Measurements from ENCODE around the gene PSMA4. TPM values are rescaled to one million over a fixed set of nuclear protein-coding genes. Genes with fewer than 3 reads are reported as not detected.
"Not testable (repeated sequence)": the region's sequence is repeated elsewhere in the genome, so short reads cannot be mapped to it uniquely, and the experiment has no call there.

PSMA4 gene
- total RNA-seq: 70.6 TPM

DNA sequence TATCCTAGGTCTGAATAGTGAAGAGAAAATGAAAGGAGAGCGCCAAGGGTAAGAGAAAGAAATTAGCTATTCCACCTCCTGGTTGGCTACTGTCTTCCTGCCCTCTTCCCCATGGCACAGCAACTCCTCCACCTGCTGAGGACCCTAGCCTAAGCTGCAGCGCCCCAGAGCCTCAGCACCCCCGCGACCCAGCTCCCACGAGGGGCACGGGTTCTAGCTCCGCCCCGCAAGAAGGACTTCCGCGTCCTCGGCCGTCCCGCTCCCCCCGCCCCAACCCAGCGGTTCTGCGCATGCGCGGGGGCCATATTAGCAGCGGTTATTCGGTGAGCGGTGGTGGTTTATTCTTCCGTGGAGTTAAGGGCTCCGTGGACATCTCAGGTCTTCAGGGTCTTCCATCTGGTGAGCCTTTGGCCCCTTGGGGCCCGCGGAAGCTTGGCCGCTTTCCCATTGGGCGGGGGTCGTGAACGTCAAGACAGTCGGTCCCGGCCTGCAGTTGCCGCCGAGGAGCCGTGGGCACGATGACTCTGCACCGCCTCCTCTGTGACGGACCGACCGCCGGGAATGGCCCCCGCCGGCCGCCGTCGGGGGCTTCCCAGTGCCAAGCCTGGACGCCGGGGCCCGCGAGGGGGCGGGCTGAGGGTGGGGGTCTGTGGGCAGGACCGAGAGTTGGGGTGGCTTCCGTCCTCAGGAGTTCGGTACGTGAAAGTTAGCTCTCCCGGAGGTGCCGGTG lies at the start of gene PSMA4:
PSMA4 (plus strand) TSS at position 304 of the 730 bp plus-strand sequence. CDS start 1,484 bp downstream, outside the sequence.
- Histone ChIP-seq H3K9me3 (ENCODE audit: low read depth, low read length) (no peaks in the 10 kb centered on the region), H3K4me3 (ENCODE audit: low read length) (peak within 1 kb of the TSS; percentile 91), H3K4me1 (ENCODE audit: insufficient read depth, low read length) (peaks cover 27% of the 10 kb centered on the region), H3K27me3 (ENCODE audit: insufficient read depth, low read length) (no peaks in the 10 kb centered on the region)

DNA sequence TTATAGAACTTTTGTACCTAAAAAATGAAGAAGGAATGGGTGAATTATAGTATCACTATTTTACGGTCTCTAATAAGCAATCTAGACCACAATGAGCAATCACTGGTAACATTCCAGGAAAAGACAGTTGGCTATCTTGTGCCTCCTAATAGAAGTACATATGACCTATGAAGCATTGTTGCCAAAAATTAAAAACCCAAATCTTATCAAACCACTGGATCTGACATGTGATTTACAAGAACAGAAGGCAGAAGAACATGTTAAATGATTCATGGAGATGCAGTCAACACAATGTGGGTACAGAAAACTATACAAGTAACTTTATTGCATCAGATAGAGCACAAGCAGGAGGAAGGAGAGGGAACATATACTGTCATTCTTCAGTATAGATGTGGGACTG lies 47.4 kb upstream of the PSMA4 start:
- Histone ChIP-seq H3K4me1 (ENCODE audit: insufficient read depth, low read length) (no peaks in the 10 kb centered on the region), H3K4me3 (ENCODE audit: low read length) (no peak overlapping the region), H3K9me3 (ENCODE audit: low read depth, low read length) (no peaks in the 10 kb centered on the region)

DNA sequence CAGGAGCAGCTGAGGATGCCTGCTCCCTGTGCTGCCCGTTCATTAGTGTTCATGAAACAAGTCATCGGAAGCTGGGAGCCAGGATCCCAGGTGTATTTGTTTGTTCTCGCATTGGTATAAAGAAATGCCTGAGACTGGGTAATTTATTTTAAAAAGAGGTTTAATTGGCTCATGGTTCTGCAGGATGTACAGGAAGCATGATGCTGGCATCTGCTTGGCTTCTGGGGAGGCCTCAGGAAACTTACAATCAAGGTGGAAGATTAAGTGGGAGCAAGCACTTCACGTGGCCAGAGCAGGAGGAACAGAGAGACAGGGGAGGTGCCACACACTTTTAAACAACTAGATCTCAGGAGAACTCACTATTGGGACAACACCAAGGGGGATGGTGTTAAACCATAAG lies 38.4 kb upstream of the PSMA4 start:
- Histone ChIP-seq H3K4me1 (ENCODE audit: insufficient read depth, low read length) (peaks cover 2% of the 10 kb centered on the region), H3K9me3 (ENCODE audit: low read depth, low read length) (no peaks in the 10 kb centered on the region)

More for the DNA sequence above, 47.4 kb upstream of the PSMA4 start:
- no peaks in the 10 kb centered on the region for H3K27me3 ChIP-seq (ENCODE audit: insufficient read depth, low read length)

DNA sequence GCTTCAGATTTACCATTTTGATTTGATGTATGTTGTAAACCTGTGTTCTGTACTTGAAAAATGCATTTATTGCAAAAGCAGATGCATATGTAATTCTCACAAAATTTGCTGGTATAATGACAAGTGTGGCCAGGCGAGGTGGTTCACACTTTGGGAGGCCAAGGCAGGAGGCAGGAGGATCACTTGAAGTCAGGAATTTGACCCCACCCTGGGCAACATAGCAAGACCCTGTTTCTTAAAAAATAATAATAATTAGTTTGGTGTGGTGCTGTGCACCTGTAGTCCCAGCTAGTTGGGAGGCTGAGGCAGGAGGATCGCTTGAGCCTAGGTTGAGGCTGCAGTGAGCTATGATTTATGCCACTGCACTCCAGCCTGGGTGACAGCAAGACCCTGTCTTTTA lies 37.6 kb upstream of the PSMA4 start:
- Histone ChIP-seq H3K27me3 (ENCODE audit: insufficient read depth, low read length) (peaks cover 9% of the 10 kb centered on the region), H3K4me3 (ENCODE audit: low read length) (no peak overlapping the region), H3K9me3 (ENCODE audit: low read depth, low read length) (no peaks in the 10 kb centered on the region), H3K4me1 (ENCODE audit: insufficient read depth, low read length) (peaks cover 9% of the 10 kb centered on the region)

More for the DNA sequence above, 38.4 kb upstream of the PSMA4 start:
- peaks cover 5% of the 10 kb centered on the region for H3K27me3 ChIP-seq (ENCODE audit: insufficient read depth, low read length)
- no peak overlapping the region for H3K4me3 ChIP-seq (ENCODE audit: low read length)

DNA sequence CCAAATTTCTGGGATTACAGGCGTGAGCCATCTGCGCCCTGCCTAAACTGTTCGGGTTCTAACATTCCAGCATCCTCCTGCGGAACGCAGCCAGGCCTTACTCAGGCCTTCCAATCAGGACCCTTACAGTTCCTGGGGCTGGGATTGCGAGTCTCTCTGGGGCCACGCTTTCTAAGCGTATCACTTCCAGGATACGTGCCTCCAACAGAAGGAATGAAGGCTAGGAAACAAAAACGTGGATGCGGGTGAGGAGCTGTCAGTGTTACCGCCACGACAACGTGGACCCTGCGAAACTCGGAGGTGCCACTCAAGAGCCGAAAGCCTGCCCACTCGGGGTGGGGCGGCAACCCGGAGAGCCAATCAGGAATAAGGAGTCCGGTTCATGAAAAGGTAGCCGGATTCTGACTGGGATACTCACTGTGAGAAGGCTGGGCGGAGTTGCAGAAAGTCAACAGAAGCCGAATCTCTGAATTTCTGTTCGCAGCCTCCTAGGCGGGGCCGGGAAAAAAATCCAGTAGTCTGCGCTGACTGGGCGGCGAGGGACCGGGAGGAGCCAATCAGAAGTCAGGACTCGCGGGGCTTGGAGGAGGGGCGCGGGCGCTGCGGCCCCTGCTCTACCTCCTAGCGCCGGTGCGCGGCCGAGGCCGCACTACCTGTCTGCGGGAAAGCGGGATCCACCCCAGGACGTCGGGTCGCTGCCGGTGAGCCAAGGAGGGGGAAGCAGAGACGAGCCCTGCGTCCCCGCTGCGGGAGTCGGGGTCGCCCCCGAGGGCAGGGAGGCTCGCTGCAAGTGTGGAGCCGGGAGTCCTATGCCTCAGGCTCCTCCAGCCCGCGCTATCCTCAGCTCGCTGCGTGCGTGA lies 33.0 kb upstream of the PSMA4 start, which contains the start of gene HYKK:
HYKK (plus strand) TSS at position 607 of the 860 bp plus-strand sequence. CDS start 5,512 bp downstream, outside the sequence.
- Histone ChIP-seq H3K4me1 (ENCODE audit: insufficient read depth, low read length) (peaks cover 17% of the 10 kb centered on the region), H3K4me3 (ENCODE audit: low read length) (peak within 1 kb of the TSS; percentile 44), H3K27me3 (ENCODE audit: insufficient read depth, low read length) (peaks cover 25% of the 10 kb centered on the region), H3K9me3 (ENCODE audit: low read depth, low read length) (no peaks in the 10 kb centered on the region)

DNA sequence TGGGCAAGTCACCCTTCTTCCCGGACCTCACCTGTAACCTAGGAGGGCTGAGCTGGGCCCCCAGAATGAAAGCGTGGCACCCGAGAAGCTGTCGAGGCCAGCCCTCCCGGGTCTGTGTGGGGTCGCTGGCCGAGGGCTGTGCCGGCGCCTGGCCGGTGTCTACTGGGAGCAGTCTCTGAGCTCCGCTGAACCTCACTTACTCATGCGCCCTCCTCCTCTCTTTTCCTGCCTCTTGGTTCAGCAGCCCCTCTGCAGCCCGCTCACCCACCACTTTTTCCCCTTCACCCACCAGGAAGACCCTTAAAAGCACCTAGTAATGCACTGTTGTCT lies 32.4 kb upstream of the PSMA4 start:
- Histone ChIP-seq H3K4me3 (ENCODE audit: low read length) (peak overlapping the region; percentile 44), H3K4me1 (ENCODE audit: insufficient read depth, low read length) (peaks cover 17% of the 10 kb centered on the region), H3K27me3 (ENCODE audit: insufficient read depth, low read length) (peaks cover 25% of the 10 kb centered on the region), H3K9me3 (ENCODE audit: low read depth, low read length) (no peaks in the 10 kb centered on the region)

DNA sequence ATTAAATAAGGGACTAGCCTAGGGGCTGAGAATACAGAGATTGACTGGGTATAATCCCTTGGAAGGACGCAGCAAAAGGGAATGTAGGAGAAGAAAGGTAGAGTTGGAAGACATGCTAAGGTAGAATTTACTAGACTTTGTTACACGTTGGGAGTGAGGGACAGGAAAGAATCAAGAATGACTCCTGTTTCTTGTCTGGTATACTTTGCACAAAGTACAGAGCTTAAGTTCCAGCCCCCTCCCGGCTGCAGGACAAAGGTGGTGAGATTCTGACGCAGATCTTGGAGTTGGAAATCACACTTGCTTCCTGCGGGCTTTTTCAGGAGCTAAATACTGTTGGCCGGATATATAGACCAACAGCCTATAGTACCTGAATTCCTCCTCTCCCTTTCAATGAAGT lies 32.0 kb upstream of the PSMA4 start:
- peaks cover 25% of the 10 kb centered on the region for H3K27me3 ChIP-seq (ENCODE audit: insufficient read depth, low read length)
- no peaks in the 10 kb centered on the region for H3K9me3 ChIP-seq (ENCODE audit: low read depth, low read length)
- peaks cover 17% of the 10 kb centered on the region for H3K4me1 ChIP-seq (ENCODE audit: insufficient read depth, low read length)
- no peak overlapping the region for H3K4me3 ChIP-seq (ENCODE audit: low read length)

DNA sequence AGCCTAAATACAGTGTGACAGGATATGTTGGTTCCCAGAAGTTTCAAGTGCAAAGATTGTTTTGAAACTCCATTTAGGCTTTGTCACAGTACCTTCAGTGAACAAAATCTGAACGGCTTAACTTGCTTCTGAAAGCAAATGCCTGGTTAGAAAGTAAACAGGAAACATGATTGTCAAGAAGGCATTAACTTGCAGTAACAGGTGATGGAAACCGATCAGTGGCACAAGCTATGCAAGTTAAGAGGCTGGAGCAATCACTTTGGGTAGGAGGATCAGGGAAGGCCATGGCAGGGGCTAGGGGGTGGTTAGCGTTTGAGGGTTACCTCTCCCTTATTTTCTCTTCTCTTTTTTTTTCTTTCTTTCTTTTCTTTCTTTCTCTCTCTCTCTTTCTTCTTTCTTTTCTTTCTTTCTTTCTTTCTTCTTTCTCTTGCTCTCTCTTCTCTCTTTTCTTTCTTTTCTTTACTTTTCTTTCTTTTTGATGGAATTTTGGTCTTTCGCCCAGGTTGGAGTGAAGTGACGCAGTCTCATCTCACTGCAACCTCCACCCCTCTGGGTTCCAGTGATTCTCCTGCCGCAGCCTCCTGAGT lies 30.4 kb upstream of the PSMA4 start:
- no peaks in the 10 kb centered on the region for H3K9me3 ChIP-seq (ENCODE audit: low read depth, low read length)
- H3K27me3 ChIP-seq (ENCODE audit: insufficient read depth, low read length): peaks cover 25% of the 10 kb centered on the region
- peaks cover 17% of the 10 kb centered on the region for H3K4me1 ChIP-seq (ENCODE audit: insufficient read depth, low read length)
- H3K4me3 ChIP-seq (ENCODE audit: low read length): no peak overlapping the region

DNA sequence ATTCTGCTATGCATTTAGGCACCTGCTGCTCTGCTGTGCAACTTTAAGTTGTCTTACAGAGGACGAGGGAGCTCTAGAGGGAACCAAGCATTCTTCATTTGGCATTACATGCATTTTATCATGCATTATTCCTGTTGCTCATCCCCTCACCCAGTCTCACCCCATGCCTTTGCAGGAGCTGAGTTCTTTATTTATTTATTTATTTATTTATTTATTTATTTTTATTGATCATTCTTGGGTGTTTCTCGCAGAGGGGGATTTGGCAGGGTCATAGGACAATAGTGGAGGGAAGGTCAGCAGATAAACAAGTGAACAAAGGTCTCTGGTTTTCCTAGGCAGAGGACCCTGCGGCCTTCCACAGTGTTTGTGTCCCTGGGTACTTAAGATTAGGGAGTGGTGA lies 20.2 kb upstream of the PSMA4 start:
- H3K9me3 ChIP-seq (ENCODE audit: low read depth, low read length); H3K4me1 ChIP-seq (ENCODE audit: insufficient read depth, low read length); H3K27me3 ChIP-seq (ENCODE audit: insufficient read depth, low read length): not testable (repeated sequence)

DNA sequence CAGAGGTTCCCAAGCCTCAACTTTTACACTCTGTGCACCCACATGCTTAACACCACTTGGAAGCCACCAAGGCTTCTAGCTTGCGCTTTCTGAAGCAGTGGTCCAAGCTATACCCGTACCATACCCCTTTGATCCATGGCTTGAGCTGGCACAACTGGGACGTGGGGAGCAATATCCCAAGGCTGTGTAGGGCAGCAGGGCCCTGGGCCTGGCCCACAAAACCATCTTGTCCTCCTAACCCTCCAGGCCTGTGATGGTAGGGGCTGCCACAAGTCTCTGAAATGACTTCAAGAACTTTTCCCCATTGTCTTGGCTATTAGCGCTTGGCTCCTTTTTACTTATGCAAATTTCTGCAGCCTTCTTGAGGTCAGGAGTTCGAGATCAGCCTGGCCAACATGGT lies 16.0 kb upstream of the PSMA4 start:
- Histone ChIP-seq H3K4me3 (ENCODE audit: low read length) (no peak overlapping the region), H3K27me3 (ENCODE audit: insufficient read depth, low read length) (no peaks in the 10 kb centered on the region), H3K4me1 (ENCODE audit: insufficient read depth, low read length) (no peaks in the 10 kb centered on the region), H3K9me3 (ENCODE audit: low read depth, low read length) (no peaks in the 10 kb centered on the region)

More for the DNA sequence above, 20.2 kb upstream of the PSMA4 start:
- not testable (repeated sequence) for H3K4me3 ChIP-seq (ENCODE audit: low read length)

DNA sequence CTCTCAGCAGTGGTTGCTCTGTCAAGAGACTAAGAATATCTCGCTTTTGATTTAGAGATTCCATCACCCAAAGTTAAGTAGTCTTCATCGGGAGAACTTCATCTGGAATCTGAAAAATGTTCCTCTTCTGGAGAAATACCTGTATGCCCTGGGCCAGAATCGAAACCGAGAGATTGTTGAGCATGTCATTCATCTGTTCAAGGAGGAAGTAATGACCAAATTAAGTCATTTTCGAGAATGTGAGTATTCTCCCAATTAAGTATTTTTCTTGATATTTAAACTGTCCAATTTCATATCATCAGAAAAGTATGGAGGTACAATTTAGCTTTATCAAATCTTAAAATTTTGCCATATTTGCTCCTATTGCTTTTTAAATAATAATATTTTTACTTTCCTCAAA lies 12.9 kb upstream of the PSMA4 start:
- no peaks in the 10 kb centered on the region for H3K9me3 ChIP-seq (ENCODE audit: low read depth, low read length)
- H3K4me3 ChIP-seq (ENCODE audit: low read length): no peak overlapping the region
- H3K4me1 ChIP-seq (ENCODE audit: insufficient read depth, low read length): no peaks in the 10 kb centered on the region
- H3K27me3 ChIP-seq (ENCODE audit: insufficient read depth, low read length): no peaks in the 10 kb centered on the region

DNA sequence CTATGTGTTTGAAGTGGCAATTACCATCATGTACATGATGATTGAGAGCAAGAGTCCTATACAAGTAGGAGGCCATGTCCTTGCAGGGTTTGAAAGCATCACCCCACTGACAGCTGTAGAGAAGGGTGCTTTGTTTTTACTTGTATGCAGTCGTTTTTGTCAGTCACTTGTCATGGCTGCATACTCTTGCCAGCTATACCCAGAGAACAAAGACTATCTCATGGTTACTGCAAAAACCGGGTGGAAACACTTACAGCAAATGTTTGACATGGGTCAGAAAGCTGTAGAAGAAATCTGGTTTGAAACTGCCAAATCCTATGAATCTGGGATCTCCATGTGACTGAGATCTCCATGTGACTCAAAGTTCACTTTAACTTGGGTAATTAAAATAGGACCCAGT lies 6.9 kb upstream of the PSMA4 start:
- Histone ChIP-seq H3K27me3 (ENCODE audit: insufficient read depth, low read length) (no peaks in the 10 kb centered on the region), H3K4me1 (ENCODE audit: insufficient read depth, low read length) (no peaks in the 10 kb centered on the region), H3K4me3 (ENCODE audit: low read length) (no peak overlapping the region), H3K9me3 (ENCODE audit: low read depth, low read length) (no peaks in the 10 kb centered on the region)

DNA sequence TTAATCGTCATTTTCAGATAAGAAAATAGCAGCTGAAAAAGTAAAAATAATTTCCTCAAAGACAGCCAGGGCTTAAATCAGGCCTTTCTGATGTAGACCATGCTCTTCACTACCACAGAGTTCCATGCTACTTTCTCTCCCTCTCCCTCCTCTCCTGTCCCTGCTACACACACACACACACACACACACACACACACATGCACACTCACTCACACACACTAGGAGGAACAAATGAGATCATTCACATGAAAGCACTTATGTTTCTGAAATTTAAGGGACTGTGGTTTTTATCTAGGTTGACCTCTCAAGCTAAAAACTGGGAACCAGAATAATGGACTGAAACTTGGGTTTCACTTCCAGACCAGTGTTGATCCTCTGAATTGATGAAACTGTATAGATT lies 4.1 kb upstream of the PSMA4 start:
- Histone ChIP-seq H3K4me3 (ENCODE audit: low read length) (no peak overlapping the region), H3K9me3 (ENCODE audit: low read depth, low read length) (no peaks in the 10 kb centered on the region), H3K4me1 (ENCODE audit: insufficient read depth, low read length) (peaks cover 3% of the 10 kb centered on the region)

DNA sequence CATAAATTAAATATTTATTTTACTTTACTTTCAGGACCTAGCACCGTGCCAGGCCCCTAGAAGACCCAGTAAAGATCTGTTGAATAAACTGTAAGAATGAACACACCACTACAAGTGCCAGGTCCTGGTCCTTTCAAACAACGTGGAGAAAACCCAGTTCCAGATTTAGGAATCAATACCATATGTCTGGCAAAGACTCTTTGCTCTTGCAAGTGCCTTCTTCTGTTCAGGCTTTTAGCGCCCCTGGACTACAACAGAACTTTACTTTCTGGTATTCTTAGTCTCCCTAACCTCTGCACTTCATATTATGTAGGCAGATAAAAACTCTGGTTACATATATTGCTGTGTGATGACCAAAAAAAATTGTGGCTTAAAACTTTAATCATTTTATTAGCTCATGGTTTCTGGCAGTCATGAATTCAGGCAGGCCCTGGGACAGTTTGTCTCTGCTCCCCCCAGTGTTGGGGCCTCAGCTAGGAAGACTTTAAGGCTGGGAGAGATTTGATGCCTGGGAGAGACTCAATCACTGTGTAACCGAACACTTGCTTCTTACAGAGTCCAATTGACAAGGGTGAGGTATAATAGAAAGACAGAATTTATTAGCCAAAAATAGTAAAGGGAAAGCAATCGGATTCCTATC lies 2.9 kb upstream of the PSMA4 start:
- Histone ChIP-seq H3K27me3 (ENCODE audit: insufficient read depth, low read length) (no peaks in the 10 kb centered on the region), H3K9me3 (ENCODE audit: low read depth, low read length) (no peaks in the 10 kb centered on the region)

More for the DNA sequence above, 4.1 kb upstream of the PSMA4 start:
- H3K27me3 ChIP-seq (ENCODE audit: insufficient read depth, low read length): no peaks in the 10 kb centered on the region

DNA sequence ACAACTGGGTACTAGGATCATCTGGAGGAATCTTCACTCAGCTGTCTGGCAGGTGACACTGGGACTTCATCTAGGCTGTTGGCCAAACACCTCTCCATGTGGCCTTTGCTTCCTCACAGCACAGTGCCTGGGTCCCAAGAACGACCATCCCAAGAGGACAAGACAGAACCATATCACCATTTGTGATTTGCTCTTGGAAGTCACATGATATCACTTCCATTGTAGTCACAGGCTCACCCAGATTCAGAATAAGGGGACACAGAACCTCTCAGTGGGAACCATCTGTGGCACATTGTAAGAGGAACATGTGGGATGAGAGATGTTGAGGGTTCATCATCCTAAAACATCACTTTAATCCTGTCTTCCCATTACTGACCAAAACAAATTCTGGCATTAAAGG lies 1.9 kb upstream of the PSMA4 start:
- no peak overlapping the region for H3K4me3 ChIP-seq (ENCODE audit: low read length)
- peaks cover 24% of the 10 kb centered on the region for H3K4me1 ChIP-seq (ENCODE audit: insufficient read depth, low read length)
- H3K27me3 ChIP-seq (ENCODE audit: insufficient read depth, low read length): no peaks in the 10 kb centered on the region

More for the DNA sequence above, 2.9 kb upstream of the PSMA4 start:
- H3K4me1 ChIP-seq (ENCODE audit: insufficient read depth, low read length): peaks cover 15% of the 10 kb centered on the region
- H3K4me3 ChIP-seq (ENCODE audit: low read length): no peak overlapping the region

More for the DNA sequence above, 1.9 kb upstream of the PSMA4 start:
- H3K9me3 ChIP-seq (ENCODE audit: low read depth, low read length): no peaks in the 10 kb centered on the region

Data from mononuclear cell (primary cell).